Liver (tissue), 9 donors: Measurements from ENCODE around the gene KLKB1. TPM values are rescaled to one million over a fixed set of nuclear protein-coding genes. Genes with fewer than 3 reads are reported as not detected.

ENCODE experiments used
- DNase-seq: peaks from one replicate; pipeline ENCODE4 v3.0.0-alpha.2; 2017; ENCODE audit warnings: low spot score
- H3K27ac ChIP-seq, 2 donors: one replicate each; pipeline ENCODE4 v1.7.0; 2013; ENCODE audit warnings: inconsistent platforms in 2 of 2, low read length in 2 of 2, control low read depth in 1 of 2, low read depth in 1 of 2, mild to moderate bottlenecking in 1 of 2
- H3K27me3 ChIP-seq, 4 donors: one replicate each; pipeline versions ENCODE4 v1.6.1 to v1.7.0; 2013; ENCODE audit warnings: low read length in 3 of 4, inconsistent platforms in 1 of 4, mild to moderate bottlenecking in 1 of 4, moderate library complexity in 1 of 4; ENCODE audit not compliant: control insufficient read depth in 4 of 4, insufficient read depth in 4 of 4
- H3K36me3 ChIP-seq, 4 donors: one replicate each; pipeline versions ENCODE4 v1.6.1 to v1.7.0; 2013; ENCODE audit warnings: low read length in 3 of 4, mild to moderate bottlenecking in 3 of 4, low read depth in 1 of 4, moderate library complexity in 1 of 4; ENCODE audit not compliant: control insufficient read depth in 4 of 4, insufficient read depth in 3 of 4
- H3K4me1 ChIP-seq, 4 donors: one replicate each; pipeline versions ENCODE4 v1.6.1 to v1.7.0; 2013; ENCODE audit warnings: low read length in 3 of 4, mild to moderate bottlenecking in 3 of 4, moderate library complexity in 1 of 4; ENCODE audit not compliant: control insufficient read depth in 4 of 4, insufficient read depth in 4 of 4
- H3K4me3 ChIP-seq, 3 donors: one replicate each; pipeline versions ENCODE4 v1.6.1 to v1.7.0; 2013; ENCODE audit warnings: low read length in 3 of 3, control low read depth in 1 of 3, low read depth in 1 of 3, mild to moderate bottlenecking in 1 of 3
- H3K9ac ChIP-seq, 2 donors: one replicate each; pipeline ENCODE4 v1.7.0; 2013; ENCODE audit warnings: low read length in 2 of 2, mild to moderate bottlenecking in 2 of 2, moderate library complexity in 2 of 2, control low read depth in 1 of 2, low read depth in 1 of 2
- H3K9me3 ChIP-seq, 4 donors: one replicate each; pipeline versions ENCODE4 v1.6.1 to v1.7.0; 2013; ENCODE audit warnings: low read length in 3 of 4; ENCODE audit not compliant: control insufficient read depth in 4 of 4
- ATF3 ChIP-seq: IDR thresholded peaks from 2 replicates; pipeline ENCODE4 v1.6.1; 2016; ENCODE audit warnings: antibody characterized with exemption
- EGR1 ChIP-seq, 2 donors: IDR thresholded peaks; 2 replicates each; pipeline ENCODE4 v1.6.1; 2016 to 2018; ENCODE audit warnings: antibody characterized with exemption in 2 of 2, low read depth in 2 of 2
- FOXA1 ChIP-seq: IDR thresholded peaks from 2 replicates; pipeline ENCODE4 v1.6.1; 2016; ENCODE audit warnings: antibody characterized with exemption
- FOXA2 ChIP-seq: IDR thresholded peaks from 2 replicates; pipeline ENCODE4 v1.6.1; 2016; ENCODE audit warnings: antibody characterized with exemption
- GABPA ChIP-seq, 2 donors: IDR thresholded peaks in 1 of 2; conservative IDR thresholded peaks in 1 of 2; 2 replicates each; pipeline ENCODE4 v1.6.1; 2016; ENCODE audit warnings: antibody characterized with exemption in 2 of 2, mild to moderate bottlenecking in 1 of 2, moderate library complexity in 1 of 2
- HNF4A ChIP-seq, 2 donors: conservative IDR thresholded peaks; 2 replicates each; pipeline ENCODE4 v1.6.1; 2016; ENCODE audit warnings: antibody characterized with exemption in 2 of 2, mild to moderate bottlenecking in 2 of 2
- HNF4G ChIP-seq: IDR thresholded peaks from 2 replicates; pipeline ENCODE4 v1.6.1; 2016; ENCODE audit warnings: antibody characterized with exemption
- JUND ChIP-seq, 2 donors: IDR thresholded peaks; 2 replicates each; pipeline ENCODE4 v1.6.1; 2016; ENCODE audit warnings: antibody characterized with exemption in 2 of 2
- NR2F2 ChIP-seq: IDR thresholded peaks from 2 replicates; pipeline ENCODE4 v1.6.1; 2016; ENCODE audit warnings: antibody characterized with exemption
- RAD21 ChIP-seq, 2 donors: IDR thresholded peaks; 2 replicates each; pipeline ENCODE4 v1.6.1; 2016; ENCODE audit warnings: antibody characterized with exemption in 2 of 2, mild to moderate bottlenecking in 2 of 2
- RXRA ChIP-seq, 2 donors: IDR thresholded peaks; 2 replicates each; pipeline ENCODE4 v1.6.1; 2017 to 2018; ENCODE audit warnings: antibody characterized with exemption in 2 of 2, mild to moderate bottlenecking in 1 of 2
- TAF1 ChIP-seq: conservative IDR thresholded peaks from 2 replicates; pipeline ENCODE4 v1.6.1; 2016; ENCODE audit warnings: antibody characterized with exemption, mild to moderate bottlenecking
- YY1 ChIP-seq: IDR thresholded peaks from 2 replicates; pipeline ENCODE4 v1.6.1; 2016; ENCODE audit warnings: antibody characterized with exemption, mild to moderate bottlenecking
- WGBS: extraction: QIAGEN DNeasy Blood & Tissue Kit; methylation state at CpG from one replicate; pipeline ENCODE4 v1.1.7; 2013; 5-methylcytosine and 5-hydroxymethylcytosine counted together
- polyA plus RNA-seq, 2 donors: library from polyadenylated mRNA; stranded (reverse) in 1 of 2; unstranded in 1 of 2; fragments of 200-250 nt in 1 of 2; fragments of >200 nt in 1 of 2; fragmentation: Nextera tagmentation in 1 of 2; extraction: Ambion mirVana in 1 of 2; gene quantifications; one replicate each; pipeline versions ENCODE4 v1.2.1 to v1.2.3, GENCODE V29; 2013 to 2015
- total RNA-seq, 2 donors: library from RNA; depleted of rRNA; stranded (reverse); fragments of >200 nt; gene quantifications; one replicate each; pipeline ENCODE4 v1.2.3, GENCODE V29; 2014
- TF ChIP-seq, protein P1 (sequence below): IDR thresholded peaks from 2 replicates; pipeline ENCODE4 v1.6.1; 2016; ENCODE audit warnings: antibody characterized with exemption, mild to moderate bottlenecking
- TF ChIP-seq, protein P2 (sequence below): fragments of 150-350 bp; IDR thresholded peaks from 2 replicates; pipeline ENCODE4 v1.5.1; 2017; ENCODE audit warnings: improper control_type of control experiment, low read depth, low read length; ENCODE audit not compliant: missing input control
- TF ChIP-seq, protein P3 (sequence below): IDR thresholded peaks from 2 replicates; pipeline ENCODE4 v1.6.1; 2016; ENCODE audit warnings: antibody characterized with exemption
- TF ChIP-seq, protein P4 (sequence below): IDR thresholded peaks from 2 replicates; pipeline ENCODE4 v1.6.1; 2016; ENCODE audit warnings: antibody characterized with exemption
- donor health status: healthy.
- donor health status: healthy.
- donor health status: healthy.
- donor health status: healthy.
- donor health status: healthy.

KLKB1 gene
- total and polyA plus RNA-seq, 4 donors = 36.5 to 78.9 (median 60.2) TPM

DNA sequence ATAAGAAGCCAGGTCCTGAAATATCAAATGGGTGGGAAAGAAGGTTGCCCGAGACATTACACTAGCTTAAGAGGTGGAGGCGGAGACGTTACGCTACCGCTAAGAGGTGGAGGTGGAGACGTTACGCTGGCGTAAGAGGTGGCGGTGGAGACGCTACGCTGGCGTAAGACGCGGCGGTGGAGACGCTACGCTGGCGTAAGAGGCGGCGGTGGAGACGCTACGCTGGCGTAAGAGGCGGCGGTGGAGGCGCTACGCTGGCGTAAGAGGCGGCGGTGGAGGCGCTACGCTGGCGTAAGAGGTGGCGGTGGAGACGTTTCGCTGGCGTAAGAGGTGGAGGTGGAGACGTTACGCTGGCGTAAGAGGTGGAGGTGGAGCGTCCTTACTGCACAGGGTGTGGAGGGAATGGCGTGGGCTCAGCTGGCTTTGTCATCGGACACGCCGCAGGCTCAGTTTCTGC lies 23.2 kb upstream of the KLKB1 start:
- Histone ChIP-seq H3K4me1 (peaks cover 0 to 3% (median 0%) of the 10 kb centered on the region in 4 donors), H3K36me3 (peaks cover 0 to 38% (median 34%) of the 10 kb centered on the region in 4 donors), H3K9ac (no peak overlapping the region), H3K9me3 (no peaks in the 10 kb centered on the region), H3K27ac (peak overlapping the region; percentile 19 to 44), H3K27me3 (no peaks in the 10 kb centered on the region), H3K4me3 (no peak overlapping the region)
- TF ChIP-seq TAF1 (no peak), ATF3 (no peak), EGR1 (IDR thresholded peaks at IDR 0.05; ENCODE audit: low read depth in 2 of 2) (no peak), HNF4A (conservative IDR thresholded peaks at IDR 0.05) (no peak), NR2F2 (no peak), FOXA1 (no peak), JUND (IDR thresholded peaks at IDR 0.05) (no peak), FOXA2 (no peak), HNF4G (no peak), RXRA (IDR thresholded peaks at IDR 0.05) (no peak), RAD21 (IDR thresholded peaks at IDR 0.05) (no peak), GABPA (IDR thresholded peaks at IDR 0.05 in 1 of 2, conservative IDR thresholded peaks at IDR 0.05 in 1 of 2) (no peak), YY1 (no peak)
- TF ChIP-seq, protein P1, sequence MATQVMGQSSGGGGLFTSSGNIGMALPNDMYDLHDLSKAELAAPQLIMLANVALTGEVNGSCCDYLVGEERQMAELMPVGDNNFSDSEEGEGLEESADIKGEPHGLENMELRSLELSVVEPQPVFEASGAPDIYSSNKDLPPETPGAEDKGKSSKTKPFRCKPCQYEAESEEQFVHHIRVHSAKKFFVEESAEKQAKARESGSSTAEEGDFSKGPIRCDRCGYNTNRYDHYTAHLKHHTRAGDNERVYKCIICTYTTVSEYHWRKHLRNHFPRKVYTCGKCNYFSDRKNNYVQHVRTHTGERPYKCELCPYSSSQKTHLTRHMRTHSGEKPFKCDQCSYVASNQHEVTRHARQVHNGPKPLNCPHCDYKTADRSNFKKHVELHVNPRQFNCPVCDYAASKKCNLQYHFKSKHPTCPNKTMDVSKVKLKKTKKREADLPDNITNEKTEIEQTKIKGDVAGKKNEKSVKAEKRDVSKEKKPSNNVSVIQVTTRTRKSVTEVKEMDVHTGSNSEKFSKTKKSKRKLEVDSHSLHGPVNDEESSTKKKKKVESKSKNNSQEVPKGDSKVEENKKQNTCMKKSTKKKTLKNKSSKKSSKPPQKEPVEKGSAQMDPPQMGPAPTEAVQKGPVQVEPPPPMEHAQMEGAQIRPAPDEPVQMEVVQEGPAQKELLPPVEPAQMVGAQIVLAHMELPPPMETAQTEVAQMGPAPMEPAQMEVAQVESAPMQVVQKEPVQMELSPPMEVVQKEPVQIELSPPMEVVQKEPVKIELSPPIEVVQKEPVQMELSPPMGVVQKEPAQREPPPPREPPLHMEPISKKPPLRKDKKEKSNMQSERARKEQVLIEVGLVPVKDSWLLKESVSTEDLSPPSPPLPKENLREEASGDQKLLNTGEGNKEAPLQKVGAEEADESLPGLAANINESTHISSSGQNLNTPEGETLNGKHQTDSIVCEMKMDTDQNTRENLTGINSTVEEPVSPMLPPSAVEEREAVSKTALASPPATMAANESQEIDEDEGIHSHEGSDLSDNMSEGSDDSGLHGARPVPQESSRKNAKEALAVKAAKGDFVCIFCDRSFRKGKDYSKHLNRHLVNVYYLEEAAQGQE = no peak
- TF ChIP-seq, protein P2, sequence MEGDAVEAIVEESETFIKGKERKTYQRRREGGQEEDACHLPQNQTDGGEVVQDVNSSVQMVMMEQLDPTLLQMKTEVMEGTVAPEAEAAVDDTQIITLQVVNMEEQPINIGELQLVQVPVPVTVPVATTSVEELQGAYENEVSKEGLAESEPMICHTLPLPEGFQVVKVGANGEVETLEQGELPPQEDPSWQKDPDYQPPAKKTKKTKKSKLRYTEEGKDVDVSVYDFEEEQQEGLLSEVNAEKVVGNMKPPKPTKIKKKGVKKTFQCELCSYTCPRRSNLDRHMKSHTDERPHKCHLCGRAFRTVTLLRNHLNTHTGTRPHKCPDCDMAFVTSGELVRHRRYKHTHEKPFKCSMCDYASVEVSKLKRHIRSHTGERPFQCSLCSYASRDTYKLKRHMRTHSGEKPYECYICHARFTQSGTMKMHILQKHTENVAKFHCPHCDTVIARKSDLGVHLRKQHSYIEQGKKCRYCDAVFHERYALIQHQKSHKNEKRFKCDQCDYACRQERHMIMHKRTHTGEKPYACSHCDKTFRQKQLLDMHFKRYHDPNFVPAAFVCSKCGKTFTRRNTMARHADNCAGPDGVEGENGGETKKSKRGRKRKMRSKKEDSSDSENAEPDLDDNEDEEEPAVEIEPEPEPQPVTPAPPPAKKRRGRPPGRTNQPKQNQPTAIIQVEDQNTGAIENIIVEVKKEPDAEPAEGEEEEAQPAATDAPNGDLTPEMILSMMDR = no peak
- TF ChIP-seq, protein P3, sequence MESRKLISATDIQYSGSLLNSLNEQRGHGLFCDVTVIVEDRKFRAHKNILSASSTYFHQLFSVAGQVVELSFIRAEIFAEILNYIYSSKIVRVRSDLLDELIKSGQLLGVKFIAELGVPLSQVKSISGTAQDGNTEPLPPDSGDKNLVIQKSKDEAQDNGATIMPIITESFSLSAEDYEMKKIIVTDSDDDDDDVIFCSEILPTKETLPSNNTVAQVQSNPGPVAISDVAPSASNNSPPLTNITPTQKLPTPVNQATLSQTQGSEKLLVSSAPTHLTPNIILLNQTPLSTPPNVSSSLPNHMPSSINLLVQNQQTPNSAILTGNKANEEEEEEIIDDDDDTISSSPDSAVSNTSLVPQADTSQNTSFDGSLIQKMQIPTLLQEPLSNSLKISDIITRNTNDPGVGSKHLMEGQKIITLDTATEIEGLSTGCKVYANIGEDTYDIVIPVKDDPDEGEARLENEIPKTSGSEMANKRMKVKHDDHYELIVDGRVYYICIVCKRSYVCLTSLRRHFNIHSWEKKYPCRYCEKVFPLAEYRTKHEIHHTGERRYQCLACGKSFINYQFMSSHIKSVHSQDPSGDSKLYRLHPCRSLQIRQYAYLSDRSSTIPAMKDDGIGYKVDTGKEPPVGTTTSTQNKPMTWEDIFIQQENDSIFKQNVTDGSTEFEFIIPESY = no peak
- TF ChIP-seq, protein P4, sequence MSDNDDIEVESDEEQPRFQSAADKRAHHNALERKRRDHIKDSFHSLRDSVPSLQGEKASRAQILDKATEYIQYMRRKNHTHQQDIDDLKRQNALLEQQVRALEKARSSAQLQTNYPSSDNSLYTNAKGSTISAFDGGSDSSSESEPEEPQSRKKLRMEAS = no peak
- 82% methylated on average over 45 of the region's 45 CpGs for WGBS
- DNase-seq = no peak
